HG03378 (cell line): Measurements from ENCODE around the gene INS.

Experiments
- ATAC-seq: cut with Tn5 transposase; IDR thresholded peaks from one replicate; pipeline ENCODE4 v1.9.1; 2021; ENCODE audit warnings: mild to moderate bottlenecking, moderate library complexity; ENCODE audit not compliant: unreplicated experiment

INS gene

DNA sequence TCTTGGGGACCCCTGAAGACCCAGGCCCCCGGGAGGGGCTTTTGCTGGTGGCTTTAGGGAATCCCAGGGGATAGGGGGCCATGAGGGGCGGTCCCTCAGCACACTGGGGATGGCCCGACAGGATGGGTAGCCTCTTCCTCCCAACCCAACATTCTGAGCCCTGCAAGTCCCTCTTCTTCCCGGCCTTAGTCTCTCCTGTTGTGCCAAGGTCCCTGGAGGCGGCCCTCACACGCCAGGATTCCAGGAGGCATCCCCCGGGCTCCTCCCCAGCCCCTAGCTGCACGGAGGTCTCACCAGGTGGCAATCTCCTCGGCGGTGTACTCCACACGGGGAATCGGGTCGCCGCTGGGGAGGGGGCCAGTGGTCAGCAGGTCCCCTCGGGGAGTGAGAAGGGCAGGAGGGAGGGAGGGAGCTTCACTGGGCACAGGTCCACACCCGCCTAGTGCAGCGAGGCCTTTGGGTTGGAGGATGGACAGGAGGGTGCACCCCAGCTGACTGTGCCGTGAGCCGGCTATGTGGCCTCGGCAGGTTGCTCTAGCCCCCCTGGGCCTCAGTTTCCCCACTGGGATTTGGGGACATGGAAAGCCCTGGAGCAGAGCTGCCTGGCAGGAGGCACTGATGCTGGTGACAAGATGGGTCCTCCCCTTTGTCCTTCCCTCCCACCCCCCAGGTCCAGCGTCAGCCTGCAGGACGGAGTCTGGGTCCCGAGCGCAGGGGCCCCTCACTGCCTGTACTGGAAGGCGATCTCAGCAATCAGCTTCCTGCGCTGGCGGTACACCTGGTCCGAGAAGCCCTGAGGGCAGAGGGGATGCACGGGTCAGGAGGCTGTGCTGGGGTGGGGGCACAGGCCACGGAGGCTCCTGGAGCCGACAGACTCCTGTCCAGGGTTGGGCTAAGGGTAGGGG, 6.4 kb upstream of the INS start:
- ATAC-seq: no peak

DNA sequence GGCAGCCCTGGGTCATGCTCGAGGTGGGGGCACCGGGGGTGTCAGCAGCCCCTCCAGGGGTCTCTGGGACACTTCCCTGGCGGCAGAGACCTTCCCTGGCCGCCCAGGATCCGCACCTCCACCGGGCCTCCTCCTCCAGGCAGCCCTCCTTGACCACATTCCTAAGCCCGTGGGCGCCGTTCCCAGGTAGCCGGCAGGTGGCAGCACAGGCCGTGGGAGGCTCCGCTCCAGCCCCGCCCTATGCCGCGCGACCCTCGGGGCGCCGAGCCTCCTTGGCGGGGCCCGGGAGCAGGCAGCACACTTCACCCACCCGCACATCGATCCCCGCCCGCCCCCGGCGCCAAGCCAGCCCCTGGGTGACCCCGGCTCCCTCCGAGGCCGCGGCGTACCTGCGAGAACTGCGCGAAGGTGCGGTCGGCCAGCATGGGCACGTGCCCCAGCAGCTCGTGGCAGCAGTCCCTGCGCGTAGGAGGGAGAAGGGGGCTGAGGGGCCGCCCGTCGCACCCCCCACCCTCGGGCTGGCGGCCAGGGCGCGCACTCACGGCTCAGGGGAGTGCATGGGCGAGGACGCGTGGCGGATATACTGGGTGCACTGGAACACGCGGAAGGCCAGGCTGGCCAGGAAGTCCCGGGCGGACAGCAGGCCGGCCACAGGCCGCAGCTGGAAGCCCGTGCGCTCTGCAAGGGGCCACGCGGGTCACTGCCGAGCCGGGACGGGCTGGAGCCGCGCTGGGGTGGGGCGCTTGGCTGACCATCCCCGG, 5.3 kb upstream of the INS start:
- ATAC-seq: no peak

DNA sequence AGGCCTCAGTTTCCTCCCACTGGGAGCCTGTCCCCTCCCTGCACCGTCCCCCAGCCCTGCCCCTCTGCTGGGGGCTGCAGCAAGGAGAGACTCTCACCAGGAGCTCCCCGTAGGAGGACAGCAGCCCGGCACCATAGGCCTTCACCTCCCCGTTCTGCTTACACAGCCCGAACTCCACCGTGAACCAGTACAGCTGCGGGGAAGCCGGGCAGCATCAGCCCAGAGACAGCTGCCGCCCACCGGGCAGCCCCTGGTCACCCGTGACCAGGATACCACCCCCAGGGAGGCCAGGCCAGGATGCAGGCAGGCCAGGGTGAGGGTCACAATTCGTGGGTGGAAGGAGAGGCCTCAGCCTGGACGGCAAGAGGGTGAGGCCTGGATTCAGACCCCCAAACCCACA, 4.6 kb upstream of the INS start:
- no peak for ATAC-seq

DNA sequence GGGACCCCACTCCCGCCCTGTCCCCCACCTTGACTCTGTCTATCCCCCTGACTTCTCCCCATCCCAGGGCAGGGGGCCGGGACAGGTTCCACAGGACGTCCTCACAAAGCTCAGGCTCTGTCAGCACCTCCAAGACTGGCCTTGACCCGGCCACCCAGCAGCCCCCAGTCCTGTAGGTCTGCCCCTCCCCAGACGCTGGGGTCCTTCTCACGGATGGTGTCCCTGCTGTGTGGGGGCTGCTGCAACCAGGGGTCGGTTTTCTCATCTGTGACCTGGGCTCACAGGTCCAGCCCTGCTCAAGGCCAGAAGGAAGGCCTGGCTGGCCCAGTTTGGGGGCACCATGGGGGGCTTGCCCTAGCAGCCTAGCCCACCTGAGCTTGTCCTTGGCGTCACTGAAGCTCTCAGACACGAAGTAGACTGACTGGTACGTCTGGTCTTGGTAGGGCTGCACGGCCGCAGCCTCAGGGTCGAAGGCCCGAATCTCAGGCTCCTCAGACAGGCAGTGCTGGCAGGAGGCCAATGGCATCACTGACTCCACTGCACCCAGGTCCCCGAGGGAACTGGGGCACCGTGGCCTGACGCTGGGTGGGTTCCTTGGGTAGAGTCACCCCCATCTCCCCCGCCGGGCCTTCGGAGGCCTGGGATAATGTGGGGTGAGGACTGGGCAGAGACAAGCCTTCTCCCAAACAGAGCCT, 4.0 kb upstream of the INS start:
- no peak for ATAC-seq

DNA sequence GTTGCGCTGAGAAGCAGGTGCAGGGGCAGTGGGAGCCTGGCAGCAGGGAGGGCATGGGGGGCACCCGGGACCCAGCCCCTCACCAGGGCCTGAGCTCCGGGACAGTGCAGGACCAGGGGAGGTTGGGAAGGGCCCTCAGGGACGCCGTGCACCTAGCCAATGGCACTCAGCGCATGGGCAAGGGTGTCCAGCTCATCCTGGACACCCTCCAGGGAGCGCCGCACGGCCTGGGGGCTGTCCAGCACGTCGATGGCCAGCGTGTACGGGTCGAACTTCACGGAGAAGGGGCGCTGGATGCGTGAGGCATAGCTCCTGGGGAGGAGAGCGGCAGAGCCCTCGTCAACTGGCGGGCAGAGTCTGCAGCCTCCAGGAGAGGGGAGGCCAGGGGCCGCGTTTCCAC, 3.1 kb upstream of the INS start:
- no peak for ATAC-seq

DNA sequence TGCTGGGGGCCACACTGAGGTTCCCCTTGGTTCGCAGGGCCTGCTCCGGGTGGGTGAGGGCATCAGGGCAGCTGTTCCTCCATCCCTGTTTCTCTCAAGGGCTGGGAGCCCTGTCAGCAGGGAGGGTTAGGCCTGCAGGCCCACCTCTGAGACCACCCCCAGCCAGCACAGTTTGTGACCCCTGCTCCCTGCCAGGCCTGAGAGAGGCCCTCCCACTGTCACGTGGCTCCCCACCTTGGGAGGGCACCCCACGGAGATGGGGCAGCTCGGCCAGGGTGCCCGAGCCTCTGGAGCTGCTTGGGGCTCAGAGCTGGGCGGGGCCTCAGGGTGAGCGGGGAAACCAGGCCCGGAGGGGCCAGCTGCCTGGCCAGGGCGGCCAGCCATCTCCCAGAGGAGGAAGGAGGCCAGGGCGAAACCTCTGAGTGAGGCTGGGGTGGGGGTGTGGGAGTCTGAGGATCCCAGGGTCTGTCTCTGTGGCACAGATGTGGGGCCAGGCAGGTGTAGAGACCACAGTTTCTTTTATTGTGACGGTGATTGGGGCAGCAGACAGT, 2.5 kb upstream of the INS start:
- no peak for ATAC-seq

DNA sequence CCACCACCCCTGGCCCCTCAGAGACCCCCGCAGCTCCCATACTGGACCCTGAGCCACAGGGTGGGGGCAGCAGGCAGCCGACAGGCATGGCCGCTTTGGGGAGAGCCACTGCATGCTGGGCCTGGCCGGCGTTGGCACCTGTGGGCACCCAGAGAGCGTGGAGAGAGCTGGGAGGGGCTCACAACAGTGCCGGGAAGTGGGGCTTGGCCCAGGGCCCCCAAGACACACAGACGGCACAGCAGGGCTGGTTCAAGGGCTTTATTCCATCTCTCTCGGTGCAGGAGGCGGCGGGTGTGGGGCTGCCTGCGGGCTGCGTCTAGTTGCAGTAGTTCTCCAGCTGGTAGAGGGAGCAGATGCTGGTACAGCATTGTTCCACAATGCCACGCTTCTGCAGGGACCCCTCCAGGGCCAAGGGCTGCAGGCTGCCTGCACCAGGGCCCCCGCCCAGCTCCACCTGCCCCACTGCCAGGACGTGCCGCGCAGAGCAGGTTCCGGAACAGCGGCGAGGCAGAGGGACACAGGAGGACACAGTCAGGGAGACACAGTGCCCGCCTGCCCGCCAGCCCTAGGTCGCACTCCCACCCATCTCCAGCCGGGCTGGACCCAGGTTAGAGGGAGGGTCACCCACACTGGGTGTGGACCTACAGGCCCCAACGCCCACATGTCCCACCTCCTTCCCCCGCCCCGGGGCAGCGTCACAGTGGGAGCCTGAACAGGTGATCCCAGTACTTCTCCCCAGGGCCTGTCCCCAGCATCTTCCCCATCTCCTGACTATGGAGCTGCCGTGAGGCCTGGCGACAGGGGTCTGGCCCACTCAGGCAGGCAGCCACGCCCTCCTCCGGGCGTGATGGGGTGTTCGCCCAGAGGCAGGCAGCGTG, 1.2 kb downstream of the INS start:
- ATAC-seq: no peak

DNA sequence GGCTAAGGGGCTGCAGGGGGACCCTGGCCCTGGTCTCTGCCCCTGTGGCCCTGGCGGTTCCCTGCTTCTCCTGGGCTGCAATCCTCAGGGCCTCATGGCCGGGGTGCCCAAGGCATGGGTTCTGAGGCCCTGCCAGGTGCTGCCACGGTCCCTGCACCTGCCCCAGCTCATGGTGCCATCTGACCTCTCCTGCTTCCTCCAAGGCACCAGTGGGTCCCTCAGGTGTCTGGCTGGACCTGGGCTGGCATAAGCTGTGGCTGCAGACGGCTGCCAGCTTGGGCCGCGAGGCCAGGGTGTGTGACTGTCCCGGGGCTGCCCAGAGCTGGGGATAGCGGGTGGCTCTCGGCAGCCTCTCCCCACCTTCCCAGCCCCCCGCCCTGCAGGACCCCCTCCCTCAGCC, 2.0 kb downstream of the INS start:
- no peak for ATAC-seq

DNA sequence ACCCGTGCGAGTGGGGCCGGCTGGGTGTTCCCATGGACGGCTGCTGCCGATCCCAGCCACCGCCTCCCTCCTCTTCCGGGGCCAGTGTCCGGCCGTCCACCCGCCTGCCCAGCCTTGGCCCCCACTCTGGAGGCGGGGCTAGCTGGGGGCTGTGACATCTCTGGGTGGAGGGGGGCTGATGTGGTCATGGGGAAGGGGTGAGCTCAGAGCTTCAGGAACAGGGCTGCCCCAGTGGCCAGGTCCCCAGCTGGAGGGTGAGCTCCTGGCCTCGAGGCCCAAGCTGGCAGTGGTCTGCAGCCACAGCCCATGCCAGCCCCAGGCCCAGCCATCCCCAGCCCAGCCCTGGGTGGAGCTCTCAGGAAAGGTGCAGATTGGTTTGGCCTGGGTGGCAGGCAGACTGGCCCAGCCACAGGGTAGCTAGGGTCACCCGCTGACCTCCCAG, 2.7 kb downstream of the INS start:
- no peak for ATAC-seq

DNA sequence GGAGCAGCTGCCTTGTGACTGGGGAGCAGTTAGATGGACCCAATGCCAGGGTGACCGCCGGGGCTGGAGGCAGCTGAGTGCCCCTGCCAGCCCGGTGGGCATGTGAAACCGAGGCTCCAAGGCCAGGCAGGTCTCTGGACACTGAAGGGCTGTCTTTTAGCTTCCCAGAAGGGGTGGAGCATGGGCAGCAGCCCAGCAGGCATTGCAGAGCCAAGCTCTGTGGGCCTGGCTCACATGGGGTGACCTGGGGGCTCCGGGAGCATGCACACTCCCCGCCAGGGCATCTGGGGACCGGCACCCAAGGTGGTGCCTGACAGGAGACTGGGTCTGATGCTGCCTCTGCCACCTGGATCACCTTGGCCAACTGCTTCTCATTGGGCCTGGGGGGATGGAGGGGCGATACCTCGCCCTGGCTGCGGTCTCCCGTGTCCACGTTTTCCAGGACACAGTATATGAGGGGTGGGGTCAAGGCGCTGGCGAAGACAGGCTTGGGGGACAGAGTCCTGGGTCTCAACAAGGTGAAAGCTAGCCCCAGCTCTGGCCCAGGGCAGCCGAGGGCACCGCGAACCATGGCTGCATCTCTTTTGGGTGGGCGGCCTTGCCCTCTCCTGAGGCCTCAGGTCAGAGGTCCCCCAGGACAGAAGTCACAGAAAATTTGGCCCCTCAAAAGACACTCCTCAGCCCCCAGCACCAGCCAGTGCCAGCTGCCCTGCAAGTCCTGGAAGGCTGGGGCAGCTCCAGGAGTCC, 3.5 kb downstream of the INS start:
- ATAC-seq: no peak

DNA sequence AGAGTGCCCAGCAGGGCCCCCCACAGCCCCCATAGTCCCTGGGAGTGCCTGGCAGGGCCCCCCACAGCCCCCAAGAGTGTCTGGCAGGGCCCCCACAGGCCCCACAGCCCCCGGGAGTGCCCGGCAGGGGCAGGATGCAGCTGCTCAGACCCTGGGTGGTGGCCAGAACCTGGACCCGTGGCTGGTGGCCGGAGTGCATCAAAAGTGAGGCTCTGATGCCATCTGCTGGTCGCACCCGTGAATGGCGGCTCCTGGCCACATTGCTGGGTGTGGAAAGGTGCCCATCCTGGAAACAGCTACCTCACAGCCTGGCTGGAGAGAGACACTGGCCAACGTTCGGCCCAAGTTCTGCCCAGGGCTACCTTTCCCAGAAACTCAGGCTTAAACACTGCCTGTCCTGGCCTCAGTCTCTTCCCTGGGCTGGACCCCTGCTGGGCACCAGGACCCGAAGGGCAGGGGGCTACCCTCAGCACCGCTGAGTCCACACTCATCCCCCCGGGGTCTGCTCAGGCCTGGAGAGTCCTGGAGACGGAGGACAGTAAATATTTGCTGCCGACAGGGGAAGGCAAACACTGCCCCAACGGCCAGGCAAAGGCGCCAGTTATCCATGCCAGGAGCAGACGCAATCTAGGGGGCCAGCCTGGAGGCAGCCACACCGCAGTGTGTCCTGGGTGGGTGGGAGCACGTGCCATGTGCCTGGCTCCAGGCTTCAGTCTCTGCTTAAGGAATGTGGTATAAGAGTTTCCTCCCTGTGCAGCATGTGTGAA, 4.4 kb downstream of the INS start:
- no peak for ATAC-seq

DNA sequence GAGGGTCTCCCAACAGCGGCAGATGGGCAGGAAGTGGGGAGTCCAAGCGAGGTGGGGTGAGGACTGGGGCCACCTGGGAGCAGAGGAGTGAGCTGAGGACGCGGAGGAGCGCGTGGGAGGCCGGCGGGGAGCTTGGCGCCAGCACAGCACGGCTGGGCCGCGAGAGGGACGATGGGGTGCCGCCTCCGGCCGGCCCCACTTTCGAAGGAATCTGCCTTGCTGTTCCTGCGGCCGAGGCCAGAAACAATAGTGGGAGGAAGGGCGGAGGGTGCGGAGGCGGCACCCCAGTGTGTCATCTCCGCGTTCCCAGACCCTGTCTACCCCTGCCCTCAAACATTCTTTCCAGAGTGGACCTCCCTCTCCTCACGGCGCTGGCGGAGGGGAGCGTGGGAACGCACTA, 5.5 kb downstream of the INS start:
- no peak for ATAC-seq

DNA sequence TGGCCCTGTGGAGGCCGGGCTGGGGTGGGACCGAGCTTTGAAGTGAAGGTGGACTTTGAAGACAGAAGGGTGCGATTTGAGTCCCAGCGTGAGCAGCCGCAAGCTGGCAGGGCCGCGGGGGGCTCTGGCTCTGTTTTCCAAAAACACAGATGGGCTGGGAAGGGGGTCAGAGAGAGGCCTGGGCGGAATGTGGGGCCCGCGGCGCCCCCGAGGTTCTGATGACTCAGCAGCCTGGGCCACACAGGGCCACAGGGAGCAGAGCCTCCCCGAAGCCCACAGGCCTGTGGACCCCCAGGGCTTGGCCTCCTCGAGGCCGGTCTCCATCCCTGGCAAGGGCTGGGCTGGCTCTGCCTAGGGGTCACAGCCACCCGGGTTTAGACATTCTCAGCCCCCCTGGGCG, 6.1 kb downstream of the INS start:
- no peak for ATAC-seq

DNA sequence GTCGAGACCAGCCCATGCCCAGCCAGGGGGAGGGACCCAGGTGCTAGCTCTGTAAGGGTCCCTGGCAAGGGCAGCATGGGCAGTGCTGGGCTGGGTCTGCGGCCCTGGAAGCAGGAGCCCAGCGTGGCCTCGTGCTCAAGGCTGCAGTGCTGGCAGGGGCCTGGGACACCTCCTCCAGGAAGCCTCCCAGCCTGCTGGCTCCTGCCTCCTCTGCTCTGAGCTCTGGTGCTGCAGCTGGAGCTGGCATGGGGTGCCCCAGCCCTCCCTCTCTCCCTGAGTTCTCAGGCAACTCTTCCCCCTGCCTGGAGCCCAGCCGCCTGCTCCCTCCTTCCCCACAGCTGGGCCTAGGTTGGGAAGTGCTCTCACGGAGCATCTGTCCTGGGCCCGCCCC, 6.8 kb downstream of the INS start:
- no peak for ATAC-seq

DNA sequence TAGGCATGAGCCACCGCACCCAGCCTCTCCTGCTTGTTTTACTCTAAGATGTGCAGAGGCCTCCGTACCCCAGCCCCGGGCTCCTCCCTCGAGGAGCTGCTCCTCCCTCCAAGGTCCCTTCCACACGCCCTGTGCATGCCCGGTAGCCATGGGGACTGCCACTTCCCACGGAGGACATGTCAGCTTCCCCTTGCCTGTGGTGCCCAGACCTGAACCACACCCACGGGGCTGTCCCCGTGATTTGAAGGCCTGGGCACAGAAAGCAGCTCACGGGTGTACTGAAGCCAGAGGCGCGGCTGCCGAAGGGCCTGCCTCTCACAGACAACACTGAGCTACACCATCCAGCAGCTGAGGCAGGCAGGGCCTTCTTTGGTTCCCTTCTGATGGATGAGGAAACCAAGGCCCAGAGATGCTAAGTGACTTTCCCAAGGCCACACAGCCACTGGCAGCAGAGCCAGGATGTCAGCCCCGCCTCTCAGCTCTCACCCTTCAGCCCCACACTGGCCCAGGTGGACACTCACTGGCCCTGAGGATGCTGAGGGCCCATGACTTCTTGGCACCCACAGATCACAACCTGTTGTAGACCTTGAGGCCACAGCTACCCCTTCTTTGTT, 7.3 kb downstream of the INS start:
- no peak for ATAC-seq

DNA sequence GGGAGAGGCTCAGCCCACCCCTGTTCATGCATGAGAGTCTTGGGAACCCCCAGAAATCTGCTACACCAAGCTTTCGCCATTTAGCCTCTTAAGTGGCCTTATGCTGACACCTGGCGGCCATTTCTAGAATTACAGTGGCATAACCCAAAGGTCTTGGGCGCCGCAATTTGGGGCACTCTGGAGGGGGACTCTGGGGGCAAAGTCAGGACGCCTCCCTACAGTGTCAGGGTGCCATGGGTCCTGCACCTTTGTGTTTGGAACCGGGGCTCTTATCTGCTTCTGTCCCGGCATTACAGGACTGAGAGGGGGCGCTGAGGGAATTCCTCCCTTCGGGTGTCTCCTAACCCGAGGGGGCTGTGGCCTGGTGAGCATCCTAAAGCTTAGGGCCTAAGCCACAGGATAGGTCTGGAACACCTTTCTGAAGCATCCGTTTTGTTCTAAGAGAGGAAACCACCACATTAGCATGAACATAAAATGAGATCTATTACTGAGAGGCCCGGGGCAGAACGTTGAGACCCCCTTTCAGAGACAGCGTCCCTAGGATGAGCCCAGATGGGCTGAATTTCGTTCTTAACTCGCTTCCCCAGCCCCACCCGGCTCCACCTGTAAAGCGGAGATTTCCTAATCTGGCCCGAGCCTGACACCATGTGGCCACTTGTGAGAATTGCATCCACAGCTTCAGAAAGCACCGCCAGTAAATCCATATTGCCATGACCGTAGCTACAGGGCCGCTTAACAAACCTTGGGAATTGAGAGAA, 9.3 kb downstream of the INS start:
- no peak for ATAC-seq

DNA sequence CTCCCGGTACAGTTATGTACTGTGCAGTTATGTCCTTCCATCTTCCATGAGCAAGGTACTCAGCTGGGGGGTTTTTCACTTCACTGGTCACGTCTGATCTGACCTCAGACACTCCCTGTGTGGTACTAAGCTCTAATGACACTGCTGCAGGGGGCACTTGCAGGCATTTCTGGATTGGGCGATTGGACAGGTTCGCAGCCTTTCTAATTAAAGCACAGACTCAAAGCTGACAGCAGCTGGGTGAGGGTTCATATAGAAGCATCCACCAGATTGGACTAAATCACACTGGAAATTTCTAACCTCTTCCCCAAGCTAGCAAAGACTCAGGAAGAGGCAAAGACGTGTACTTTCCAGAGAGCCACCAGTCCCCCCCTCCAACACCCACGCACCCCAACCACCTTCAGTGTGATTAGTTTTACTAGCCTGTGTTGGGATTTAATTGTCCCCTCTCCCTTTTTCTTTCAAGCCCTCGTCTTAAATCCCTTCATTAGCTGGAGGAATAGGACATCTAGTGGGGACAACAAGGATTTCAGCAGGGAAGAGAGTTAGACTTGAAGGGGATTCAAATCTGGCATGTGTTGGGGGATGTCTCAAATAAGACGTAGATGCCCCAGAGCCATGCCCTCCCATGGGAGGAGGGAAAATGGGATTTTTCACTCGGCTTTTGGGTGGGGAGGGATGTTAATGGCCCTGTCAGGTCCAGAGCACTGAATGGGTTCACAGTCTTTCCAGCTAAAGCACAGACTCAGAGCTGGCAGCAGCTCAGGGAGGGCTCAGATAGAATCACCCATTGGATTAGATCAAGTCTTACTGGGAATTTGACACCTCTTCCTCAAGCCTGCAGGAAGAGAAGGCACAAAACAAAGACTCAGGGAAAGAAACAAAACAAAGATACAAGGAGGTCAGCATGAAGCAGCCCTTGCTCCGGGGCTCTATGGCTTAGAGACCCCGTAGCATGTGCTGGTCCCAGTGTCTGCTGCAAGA, 10.9 kb downstream of the INS start:
- no peak for ATAC-seq
